Fibroblast of lung (primary cell): Measurements from ENCODE around the gene TTC13. TPM values are rescaled to one million over a fixed set of nuclear protein-coding genes. Genes with fewer than 3 reads are reported as not detected.
A peak's percentile ranks its signal among the peaks of the same experiment; 100 is the strongest.

Source experiments
- DNase-seq, 2 donors: peaks; one replicate each; pipeline versions ENCODE4 v3.0.0 to v3.0.0-alpha.2; 2010; ENCODE audit warnings: low read depth in 2 of 2
- H2AFZ ChIP-seq: 2 replicates; pipeline ENCODE4 v1.5.1; 2012; ENCODE audit warnings: low read length, control low read depth, inconsistent platforms
- H3K27ac ChIP-seq: 2 replicates; pipeline ENCODE4 v1.5.1; 2011; ENCODE audit warnings: low read length, control low read depth; ENCODE audit not compliant: insufficient read depth
- H3K27me3 ChIP-seq: 2 replicates; pipeline ENCODE4 v1.5.1; 2011; ENCODE audit warnings: mild to moderate bottlenecking, low read length; ENCODE audit not compliant: control insufficient read depth, insufficient read depth
- H3K36me3 ChIP-seq: 2 replicates; pipeline ENCODE4 v1.5.1; 2011; ENCODE audit warnings: low read length; ENCODE audit not compliant: control insufficient read depth, insufficient read depth
- H3K4me1 ChIP-seq: 2 replicates; pipeline ENCODE4 v1.5.1; 2011; ENCODE audit warnings: low read length; ENCODE audit not compliant: control insufficient read depth, insufficient read depth; ENCODE audit errors: extremely low read depth
- H3K4me2 ChIP-seq: 2 replicates; pipeline ENCODE4 v1.5.1; 2011; ENCODE audit warnings: low read length, control low read depth; ENCODE audit not compliant: insufficient read depth; ENCODE audit errors: extremely low read depth
- H3K4me3 ChIP-seq, 4 experiments: fragments of 200-600 bp in 1 of 4; sonication (generic) in 1 of 4; replicated peaks in 1 of 4; 2 replicates each; pipeline ENCODE4 v1.5.1; 2011 to 2016; ENCODE audit warnings: low read length in 4 of 4, low read depth in 3 of 4, mild to moderate bottlenecking in 3 of 4, control low read depth in 2 of 4, inconsistent platforms in 1 of 4, mixed read lengths in 1 of 4; ENCODE audit not compliant: insufficient read depth in 1 of 4; ENCODE audit errors: control extremely low read depth in 1 of 4
- H3K79me2 ChIP-seq: 2 replicates; pipeline ENCODE4 v1.5.1; 2012; ENCODE audit warnings: mild to moderate bottlenecking, low read length, inconsistent platforms; ENCODE audit not compliant: control insufficient read depth, insufficient read depth
- H3K9ac ChIP-seq: 2 replicates; pipeline ENCODE4 v1.5.1; 2011; ENCODE audit warnings: mild to moderate bottlenecking, low read length, control low read depth; ENCODE audit not compliant: insufficient read depth
- H3K9me3 ChIP-seq: 2 replicates; pipeline ENCODE4 v1.5.1; 2012; ENCODE audit warnings: low read depth, low read length; ENCODE audit not compliant: control insufficient read depth, insufficient read depth
- H4K20me1 ChIP-seq: 2 replicates; pipeline ENCODE4 v1.5.1; 2011; ENCODE audit warnings: low read length; ENCODE audit not compliant: control insufficient read depth, insufficient read depth; ENCODE audit errors: extremely low read depth
- EZH2 ChIP-seq: IDR thresholded peaks from 2 replicates; pipeline ENCODE4 v1.5.1; 2012; ENCODE audit warnings: low read length, control low read depth, mild to moderate bottlenecking; ENCODE audit errors: missing control alignments
- polyA plus RNA-seq, 2 donors: library from polyadenylated mRNA; depleted of rRNA in 1 of 2; stranded (reverse) in 1 of 2; unstranded in 1 of 2; fragments of >200 nt; gene quantifications; 2 replicates each; pipeline ENCODE4 v1.2.1, GENCODE V29; 2011 to 2012; ENCODE audit warnings: missing spikeins in 1 of 2
- total RNA-seq: library from RNA; depleted of rRNA; stranded (reverse); fragments of >200 nt; gene quantifications from 2 replicates; pipeline ENCODE4 v1.2.1, GENCODE V29; 2014
- TF ChIP-seq, protein P1 (sequence below), 2 donors: IDR thresholded peaks in 1 of 2; conservative IDR thresholded peaks in 1 of 2; 1 replicate in 1 of 2; 2 replicates in 1 of 2; pipeline ENCODE4 v1.5.1; 2011 to 2012; ENCODE audit warnings: low read length in 2 of 2, control low read depth in 1 of 2, inconsistent platforms in 1 of 2, low read depth in 1 of 2, mild to moderate bottlenecking in 1 of 2

TTC13 gene
- total and polyA plus RNA-seq, 2 donors (not counting 1 experiment from before 2014, with no cell fraction given), result 8.0 to 16.2 TPM

DNA sequence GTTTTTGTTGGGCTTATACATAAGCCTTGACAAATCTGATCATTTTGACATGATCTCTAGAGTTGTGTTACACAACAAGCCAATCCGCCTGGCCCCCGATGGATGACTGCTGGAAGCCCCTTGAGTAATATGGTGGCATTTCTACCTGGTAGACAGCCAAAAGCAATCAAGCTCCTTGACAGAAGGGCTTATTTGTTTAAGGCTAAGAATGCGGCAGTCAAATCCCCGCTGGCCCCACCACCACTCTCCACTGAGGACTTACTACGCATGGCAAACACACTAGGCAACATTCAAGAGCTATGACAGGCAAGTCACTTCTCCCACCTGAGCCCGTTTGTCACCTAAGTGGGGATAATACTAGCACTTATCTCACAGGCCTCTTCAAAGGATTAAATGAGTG, 77.0 kb downstream of the TTC13 start:
- Histone ChIP-seq H3K4me3 (no peak overlapping the region), H3K4me2 (no peak overlapping the region), H3K27me3 (no peaks in the 10 kb centered on the region), H3K27ac (no peak overlapping the region), H3K9ac (no peak overlapping the region), H2AFZ (no peak overlapping the region), H3K36me3 (no peaks in the 10 kb centered on the region), H4K20me1 (no peaks in the 10 kb centered on the region), H3K9me3 (no peaks in the 10 kb centered on the region), H3K79me2 (no peaks in the 10 kb centered on the region), H3K4me1 (no peaks in the 10 kb centered on the region)
- DNase-seq, result peak in 1 of 2 donors; percentile 47
- TF ChIP-seq EZH2, result no peak
- TF ChIP-seq, protein P1, sequence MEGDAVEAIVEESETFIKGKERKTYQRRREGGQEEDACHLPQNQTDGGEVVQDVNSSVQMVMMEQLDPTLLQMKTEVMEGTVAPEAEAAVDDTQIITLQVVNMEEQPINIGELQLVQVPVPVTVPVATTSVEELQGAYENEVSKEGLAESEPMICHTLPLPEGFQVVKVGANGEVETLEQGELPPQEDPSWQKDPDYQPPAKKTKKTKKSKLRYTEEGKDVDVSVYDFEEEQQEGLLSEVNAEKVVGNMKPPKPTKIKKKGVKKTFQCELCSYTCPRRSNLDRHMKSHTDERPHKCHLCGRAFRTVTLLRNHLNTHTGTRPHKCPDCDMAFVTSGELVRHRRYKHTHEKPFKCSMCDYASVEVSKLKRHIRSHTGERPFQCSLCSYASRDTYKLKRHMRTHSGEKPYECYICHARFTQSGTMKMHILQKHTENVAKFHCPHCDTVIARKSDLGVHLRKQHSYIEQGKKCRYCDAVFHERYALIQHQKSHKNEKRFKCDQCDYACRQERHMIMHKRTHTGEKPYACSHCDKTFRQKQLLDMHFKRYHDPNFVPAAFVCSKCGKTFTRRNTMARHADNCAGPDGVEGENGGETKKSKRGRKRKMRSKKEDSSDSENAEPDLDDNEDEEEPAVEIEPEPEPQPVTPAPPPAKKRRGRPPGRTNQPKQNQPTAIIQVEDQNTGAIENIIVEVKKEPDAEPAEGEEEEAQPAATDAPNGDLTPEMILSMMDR (conservative IDR thresholded peaks at IDR 0.05 in 1 of 2, IDR thresholded peaks at IDR 0.05 in 1 of 2; ENCODE audit: low read depth in 1 of 2, low read length in 2 of 2), result no peak

DNA sequence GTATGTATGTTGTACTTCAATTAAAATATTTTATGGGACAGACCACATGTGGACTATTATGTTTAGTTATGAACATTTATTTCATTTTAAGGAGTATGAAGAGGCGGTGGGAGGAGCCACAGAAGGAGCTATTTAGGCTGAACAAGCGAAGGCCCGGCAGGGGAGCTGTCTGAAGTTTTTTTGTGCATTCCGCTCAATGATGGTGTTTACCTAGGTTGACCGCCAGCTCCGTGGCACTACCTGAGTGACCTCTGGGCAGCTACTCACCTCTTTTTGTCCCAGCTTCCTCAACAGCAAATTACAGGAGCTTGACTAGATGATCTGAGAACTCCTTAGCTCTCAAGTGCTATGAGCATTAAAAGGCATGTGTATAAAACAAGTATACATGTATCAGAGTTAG, 77.7 kb downstream of the TTC13 start:
- H3K27ac ChIP-seq, result no peak overlapping the region
- H3K36me3 ChIP-seq, result no peaks in the 10 kb centered on the region
- DNase-seq, result no peak
- H3K4me2 ChIP-seq, result no peak overlapping the region
- H3K27me3 ChIP-seq, result no peaks in the 10 kb centered on the region
- H4K20me1 ChIP-seq, result no peaks in the 10 kb centered on the region
- H2AFZ ChIP-seq, result no peak overlapping the region
- H3K4me3 ChIP-seq, result no peak overlapping the region
- no peaks in the 10 kb centered on the region for H3K9me3 ChIP-seq
- H3K79me2 ChIP-seq, result no peaks in the 10 kb centered on the region
- H3K4me1 ChIP-seq, result no peaks in the 10 kb centered on the region
- no peak overlapping the region for H3K9ac ChIP-seq
- TF ChIP-seq, protein P1 (conservative IDR thresholded peaks at IDR 0.05 in 1 of 2, IDR thresholded peaks at IDR 0.05 in 1 of 2; ENCODE audit: low read depth in 1 of 2, low read length in 2 of 2), result no peak

DNA sequence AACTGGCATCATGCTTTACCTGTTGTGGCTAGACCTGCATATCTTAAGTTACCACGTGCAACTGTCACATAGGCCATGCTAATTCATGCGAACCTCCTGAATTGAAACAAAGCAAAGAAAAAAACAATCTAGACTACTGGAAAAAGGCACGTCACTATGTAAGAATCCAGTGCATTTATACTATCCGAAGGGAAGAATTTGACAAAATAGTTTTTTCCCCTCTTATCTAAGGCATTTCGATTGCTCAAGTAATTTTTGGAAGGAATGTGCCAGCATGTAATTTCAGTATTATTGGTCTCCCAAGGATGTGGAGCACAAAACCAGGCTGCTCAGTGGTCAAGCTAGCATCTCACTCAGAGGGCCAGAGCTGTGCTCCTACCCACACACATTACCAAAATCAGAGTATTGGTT, 78.8 kb downstream of the TTC13 start:
- Histone ChIP-seq H3K79me2 (no peaks in the 10 kb centered on the region), H3K4me3 (no peak overlapping the region), H3K4me1 (no peaks in the 10 kb centered on the region), H3K9me3 (no peaks in the 10 kb centered on the region), H3K9ac (no peak overlapping the region), H3K27me3 (no peaks in the 10 kb centered on the region), H3K36me3 (no peaks in the 10 kb centered on the region), H3K27ac (no peak overlapping the region), H4K20me1 (no peaks in the 10 kb centered on the region), H3K4me2 (no peak overlapping the region), H2AFZ (no peak overlapping the region)
- peak; percentile 58 to 95 for DNase-seq
- no peak for TF ChIP-seq EZH2
